NCI-H2107 (cell line): ENCODE measurements around the gene SLC16A10.
"Not testable (repeated sequence)": the region's sequence is repeated elsewhere in the genome, so short reads cannot be mapped to it uniquely, and the experiment has no call there.

Experiments used
- DNase-seq: peaks from one replicate; lab custom pipeline; 2025; lab: John Stamatoyannopoulos, UW

Gene SLC16A10

DNA sequence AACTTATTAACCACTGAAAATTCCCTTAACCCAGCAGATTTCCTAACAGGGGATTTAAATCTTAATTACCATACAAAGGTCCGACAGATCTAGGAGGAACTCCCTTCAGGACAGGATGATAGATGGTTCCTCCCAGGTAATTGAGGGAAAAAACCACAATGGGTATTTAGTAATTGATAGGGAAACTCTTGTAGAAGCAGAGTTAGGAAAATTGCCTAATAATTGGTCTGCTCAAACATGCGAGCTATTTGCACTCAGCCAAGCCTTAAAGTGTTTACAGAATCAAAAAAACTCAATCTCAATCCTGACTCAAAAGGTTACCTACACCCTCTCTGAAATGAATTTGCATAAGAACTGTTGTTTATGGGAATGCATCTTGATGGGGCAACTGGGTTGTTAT, 45.4 kb downstream of the SLC16A10 start:
- not testable (repeated sequence) for DNase-seq

DNA sequence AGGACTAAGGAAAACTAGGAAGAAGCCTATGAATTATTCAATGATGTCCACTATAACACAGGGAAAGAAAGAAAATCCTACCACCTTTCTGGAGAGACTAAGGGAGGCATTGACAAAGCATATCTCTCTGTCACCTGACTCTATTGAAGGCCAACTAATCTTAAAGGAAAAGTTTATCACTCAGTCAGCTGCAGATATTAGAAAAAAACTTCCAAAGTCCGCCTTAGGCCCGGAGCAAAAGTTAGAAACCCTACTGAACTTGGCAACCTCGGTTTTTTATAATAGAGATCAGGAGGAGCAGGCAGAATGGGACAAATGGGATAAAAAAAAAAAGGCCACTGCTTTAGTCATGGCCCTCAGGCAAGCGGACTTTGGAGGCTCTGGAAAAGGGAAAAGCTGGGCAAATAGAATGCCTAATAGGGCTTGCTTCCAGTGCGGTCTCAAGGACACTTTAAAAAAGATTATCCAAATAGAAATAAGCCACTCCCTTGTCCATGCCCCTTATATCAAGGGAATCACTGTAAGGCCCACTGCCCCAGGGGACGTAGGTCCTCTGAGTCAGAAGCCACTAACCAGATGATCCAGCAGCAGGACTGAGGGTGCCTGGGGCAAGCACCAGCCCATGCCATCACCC, 47.0 kb downstream of the SLC16A10 start:
- not testable (repeated sequence) for DNase-seq

DNA sequence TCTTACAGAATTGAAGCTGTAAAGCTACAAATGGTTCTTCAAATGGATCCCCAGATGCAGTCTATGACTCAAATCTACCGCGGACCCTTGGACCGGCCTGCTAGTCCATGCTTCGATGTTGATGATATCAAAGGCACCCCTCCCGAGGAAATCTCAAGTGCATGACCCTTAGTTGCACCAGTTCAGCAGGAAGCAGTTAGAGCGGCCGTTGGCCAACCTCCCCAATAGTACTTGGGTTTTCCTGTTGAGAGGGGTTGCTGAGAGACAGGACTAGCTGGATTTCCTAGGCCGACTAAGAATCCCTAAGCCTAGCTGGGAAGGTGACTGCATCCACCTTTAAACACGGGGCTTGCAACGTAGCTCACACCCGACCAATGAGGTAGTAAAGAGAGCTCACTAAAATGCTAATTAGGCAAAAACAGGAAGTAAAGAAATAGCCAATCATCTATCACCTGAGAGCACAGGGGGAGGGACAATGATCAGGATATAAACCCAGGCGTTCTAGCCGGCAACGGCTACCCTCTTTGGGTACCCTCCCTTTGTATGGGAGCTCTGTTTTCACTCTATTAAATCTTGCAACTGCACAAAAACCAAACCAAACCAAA, 50.3 kb downstream of the SLC16A10 start:
- not testable (repeated sequence) for DNase-seq

DNA sequence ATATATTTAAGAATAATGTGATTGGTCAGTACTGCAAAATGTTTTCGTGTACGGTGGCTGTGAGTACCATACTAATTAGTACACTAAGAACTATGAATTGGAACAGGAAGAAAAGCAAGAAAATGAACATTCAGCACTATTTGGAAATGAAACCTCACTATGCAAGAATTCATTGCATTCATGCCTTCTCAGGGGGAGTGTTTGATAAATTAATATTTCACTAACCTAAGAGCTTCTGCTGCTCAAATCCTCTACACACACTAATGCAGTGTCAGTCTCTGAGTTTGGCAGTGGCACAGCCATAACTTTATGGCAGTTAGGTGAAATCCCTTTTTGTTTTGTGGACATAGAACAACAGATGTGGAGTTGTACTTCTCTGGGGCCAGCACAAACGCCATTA, 60.1 kb downstream of the SLC16A10 start:
- DNase-seq: no peak

DNA sequence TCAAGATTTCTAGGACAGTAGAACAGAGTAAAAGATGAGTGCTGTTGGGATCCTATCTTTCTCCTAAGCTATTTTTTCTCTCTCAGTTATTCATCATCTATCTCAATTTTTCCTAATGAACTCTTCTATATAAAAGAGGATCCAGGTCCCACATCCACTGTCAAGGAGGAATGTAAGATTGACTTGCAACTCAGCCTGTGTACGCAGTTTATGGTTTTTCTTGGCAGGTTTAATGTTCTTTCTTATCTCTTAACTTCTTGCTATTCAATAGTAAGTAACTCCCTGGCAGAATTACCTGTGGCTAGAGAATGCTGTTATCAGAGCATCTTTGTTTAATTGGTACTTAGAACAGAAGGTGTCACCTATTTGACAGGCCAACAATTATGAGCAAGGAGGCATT, 60.8 kb downstream of the SLC16A10 start:
- no peak for DNase-seq

DNA sequence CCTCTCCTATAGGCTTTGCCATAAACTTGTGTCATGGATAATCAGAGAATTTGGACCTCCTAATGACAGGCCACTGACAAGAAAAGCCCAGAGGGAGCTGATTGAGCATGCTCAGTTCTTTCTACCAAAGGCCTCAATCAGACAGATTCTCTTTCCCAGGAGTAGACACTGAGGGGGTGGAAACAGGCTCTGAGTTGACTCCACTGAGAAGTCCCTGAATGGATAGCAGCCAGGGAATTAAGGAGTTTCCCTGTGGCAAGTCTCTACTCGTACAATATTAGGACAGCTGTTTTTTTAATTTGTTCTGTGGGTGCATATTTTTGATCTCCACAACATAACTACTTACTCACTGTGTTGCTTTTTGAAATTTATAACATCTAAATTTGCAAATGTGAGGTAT, 63.3 kb downstream of the SLC16A10 start:
- no peak for DNase-seq

DNA sequence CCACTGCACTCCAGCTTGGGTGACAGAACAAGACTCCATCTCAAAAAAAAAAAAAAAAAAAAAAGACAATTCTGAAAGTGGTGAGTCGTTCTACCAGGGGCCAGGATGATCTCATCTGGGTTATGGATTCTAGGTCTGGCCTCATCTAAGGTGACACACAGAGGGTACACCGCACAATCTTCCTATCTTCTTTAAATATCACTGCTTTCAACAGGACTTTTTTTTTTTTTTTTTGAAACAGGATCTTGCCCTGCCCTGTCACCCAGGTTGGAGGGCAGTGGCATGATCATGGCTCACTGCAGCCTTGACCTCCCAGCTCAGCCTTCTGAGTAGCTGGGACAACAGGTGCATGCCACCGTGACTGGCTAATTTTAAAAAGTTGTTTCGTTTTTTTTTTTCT, 67.7 kb downstream of the SLC16A10 start:
- no peak for DNase-seq

DNA sequence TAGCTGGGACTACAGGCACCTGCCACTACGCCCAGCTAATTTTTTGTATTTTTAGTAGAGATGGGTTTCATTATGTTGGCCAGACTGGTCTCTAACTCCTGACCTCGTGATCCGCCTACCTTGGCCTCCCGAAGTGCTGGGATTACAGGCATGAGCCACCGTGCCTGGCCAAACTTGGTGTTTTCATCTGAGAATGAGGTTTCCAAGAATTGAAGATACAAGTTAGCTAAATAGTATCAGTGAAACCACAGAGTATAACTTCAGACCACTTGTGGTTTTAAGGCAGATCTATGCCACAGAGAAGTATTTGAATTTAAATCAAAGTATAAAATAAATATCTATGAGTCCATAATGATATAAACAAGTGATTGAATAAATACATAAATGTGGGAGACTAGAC, 70.1 kb downstream of the SLC16A10 start:
- no peak for DNase-seq

DNA sequence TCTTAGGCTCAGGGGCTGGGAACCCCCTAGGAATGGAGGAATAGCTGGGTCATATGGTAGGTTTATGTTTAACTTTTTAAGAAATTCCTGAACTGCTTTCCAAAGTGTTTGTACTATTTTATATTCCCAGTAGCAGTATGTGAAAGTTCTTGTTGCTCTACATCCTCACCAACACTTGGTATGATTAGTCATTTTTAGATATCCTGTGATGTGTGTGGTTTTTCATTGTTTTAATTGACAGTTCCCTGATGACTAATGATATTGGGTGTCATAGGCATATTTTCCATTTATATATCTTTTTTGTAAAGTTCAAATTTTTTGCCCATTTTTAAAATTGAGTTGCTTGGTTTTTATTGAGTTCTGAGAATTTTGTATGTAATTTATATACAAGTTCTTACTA, 72.3 kb downstream of the SLC16A10 start:
- DNase-seq: no peak

DNA sequence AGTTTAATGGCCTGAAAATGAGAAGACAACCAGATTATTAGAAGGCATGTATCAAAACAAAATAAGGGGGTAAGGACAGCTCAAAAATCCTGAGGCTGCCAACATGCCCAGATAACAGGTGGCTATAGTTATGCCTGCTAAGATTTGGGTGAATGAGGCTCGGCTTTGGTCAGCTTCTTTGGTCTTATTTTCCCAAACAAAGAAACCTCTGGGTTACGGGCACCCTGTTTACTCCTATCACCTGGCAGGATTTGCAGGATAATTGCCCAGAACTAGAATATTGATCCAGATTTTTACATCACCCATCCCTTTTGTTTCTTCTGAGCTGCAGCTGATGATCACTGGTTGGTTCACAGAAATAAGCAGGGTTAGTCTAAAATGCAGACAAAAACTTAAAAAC, 74.3 kb downstream of the SLC16A10 start:
- no peak for DNase-seq

DNA sequence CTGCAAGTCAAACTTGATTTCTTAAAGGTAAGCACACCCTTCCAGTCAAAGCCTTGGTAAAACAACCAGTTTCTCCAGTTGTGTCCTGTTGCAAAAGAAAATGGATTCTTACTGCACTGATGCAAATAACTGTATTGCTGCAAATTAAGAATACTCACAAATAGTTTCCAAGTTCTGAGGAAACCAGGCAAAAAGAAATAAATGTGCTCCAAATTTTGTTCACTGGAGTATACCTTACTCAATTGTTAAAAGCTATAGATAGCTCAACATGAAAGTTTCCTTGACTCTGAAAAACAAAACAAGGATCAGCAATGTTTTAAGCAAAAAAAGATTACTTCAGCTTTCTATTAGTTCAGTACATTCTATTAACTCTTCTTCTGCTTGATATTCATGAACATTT, 75.2 kb downstream of the SLC16A10 start:
- DNase-seq: no peak

DNA sequence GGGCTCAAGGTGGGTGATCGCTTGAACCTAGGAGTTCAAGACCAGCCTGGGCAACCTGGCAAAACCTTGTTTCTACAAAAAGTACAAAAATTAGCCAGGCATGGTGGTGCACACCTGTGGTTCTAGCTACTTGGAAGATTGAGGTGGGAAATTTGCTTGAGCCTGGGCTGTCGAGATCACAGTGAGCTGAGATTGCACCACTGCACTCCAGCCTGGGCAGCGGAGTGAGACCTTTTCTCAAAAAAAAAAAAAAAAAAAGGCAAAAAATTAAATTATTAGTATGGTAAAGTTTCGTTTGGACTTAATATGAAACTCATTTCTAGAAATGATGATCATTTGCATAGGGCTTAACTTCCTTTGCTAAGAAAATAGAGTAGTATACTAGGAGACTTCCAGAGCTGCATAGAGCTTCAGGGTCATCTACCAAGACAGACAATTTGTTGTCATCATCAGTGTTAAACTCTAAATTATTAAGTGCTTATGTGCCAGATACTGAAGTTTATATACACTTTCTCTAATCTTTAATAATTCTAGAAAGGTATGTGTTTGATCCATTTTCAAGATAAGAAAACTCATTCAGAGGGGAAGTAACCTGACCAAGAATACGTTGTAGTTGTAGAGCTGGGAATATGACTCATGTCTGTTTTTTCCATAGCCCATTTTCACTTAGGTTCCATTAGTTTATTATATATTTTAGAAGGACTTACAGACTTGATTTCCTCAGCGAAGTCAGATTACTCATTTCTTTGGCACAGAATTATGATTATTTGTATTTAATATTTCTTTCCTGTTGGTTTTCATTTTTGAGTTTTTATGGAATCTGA, 84.5 kb downstream of the SLC16A10 start:
- no peak for DNase-seq

DNA sequence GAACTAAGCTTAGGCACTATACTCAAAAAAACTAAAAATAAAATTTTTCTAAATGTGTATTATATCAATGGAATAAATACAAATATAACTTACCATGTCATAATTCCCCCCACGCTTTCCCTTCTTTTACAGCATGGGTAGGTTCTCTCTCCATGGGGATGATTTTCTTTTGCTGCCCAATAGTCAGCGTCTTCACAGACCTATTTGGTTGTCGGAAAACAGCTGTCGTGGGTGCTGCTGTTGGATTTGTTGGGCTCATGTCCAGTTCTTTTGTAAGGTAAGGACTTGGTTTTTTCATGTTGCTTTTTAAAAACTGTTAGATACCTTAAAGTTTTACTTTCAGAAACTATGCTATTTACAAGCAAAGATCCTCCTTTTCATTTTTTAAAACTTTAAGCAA, 85.3 kb downstream of the SLC16A10 start:
- DNase-seq: no peak

DNA sequence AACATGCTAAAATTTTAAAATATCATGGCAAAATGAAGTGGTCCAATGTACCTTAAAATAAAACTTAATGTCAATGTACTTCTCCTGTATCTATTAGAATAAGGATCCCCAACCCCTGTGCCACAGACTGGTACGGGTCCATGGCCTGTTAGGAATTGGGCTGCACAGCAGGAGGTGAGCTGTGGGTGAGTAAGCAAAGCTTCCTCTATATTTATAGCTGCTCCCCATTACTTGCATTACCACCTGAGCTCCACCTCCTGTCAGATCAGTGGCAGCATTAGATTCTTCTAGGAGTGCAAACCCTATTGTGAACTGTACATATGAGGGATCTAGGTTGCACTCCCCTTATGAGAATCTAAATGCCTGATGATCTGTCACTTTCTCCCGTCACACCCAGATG, 86.0 kb downstream of the SLC16A10 start:
- no peak for DNase-seq

DNA sequence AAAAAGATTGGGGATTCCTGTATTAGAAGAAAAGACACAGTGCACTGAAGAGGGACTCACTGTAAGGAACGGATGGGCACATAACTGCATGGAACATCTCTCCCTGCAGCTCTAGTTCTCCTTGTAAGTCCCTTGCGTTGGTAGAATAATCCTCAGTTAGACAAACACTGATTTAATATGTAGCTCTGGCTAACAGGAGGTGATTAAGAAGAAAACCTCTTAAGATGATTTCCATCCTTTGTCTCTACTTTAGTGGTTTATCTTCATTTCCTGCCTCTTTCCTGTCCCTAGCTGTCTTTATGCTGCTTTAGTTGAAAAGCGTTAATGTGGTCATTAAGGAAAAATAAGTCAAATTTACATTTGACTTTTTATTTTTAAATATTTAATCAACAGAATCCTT, 86.6 kb downstream of the SLC16A10 start:
- no peak for DNase-seq

DNA sequence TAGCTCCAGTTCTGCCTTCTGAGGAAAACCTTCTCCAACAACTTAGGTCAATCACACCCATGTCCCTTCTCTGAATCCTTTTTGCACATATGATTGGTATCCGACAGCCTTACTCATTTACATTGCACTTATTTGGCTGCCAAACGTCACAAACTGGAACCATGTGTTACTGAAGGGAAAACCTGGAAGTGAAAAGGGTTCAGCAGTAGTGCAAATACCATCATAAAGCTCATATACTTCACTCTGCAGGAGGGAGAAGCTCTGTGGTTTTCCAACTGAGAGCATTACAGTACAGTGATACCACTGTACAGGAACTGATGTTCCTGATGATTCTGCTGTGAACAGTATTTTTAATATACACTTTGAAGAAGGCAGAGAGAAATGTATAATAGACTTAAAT, 87.8 kb downstream of the SLC16A10 start:
- DNase-seq: no peak

DNA sequence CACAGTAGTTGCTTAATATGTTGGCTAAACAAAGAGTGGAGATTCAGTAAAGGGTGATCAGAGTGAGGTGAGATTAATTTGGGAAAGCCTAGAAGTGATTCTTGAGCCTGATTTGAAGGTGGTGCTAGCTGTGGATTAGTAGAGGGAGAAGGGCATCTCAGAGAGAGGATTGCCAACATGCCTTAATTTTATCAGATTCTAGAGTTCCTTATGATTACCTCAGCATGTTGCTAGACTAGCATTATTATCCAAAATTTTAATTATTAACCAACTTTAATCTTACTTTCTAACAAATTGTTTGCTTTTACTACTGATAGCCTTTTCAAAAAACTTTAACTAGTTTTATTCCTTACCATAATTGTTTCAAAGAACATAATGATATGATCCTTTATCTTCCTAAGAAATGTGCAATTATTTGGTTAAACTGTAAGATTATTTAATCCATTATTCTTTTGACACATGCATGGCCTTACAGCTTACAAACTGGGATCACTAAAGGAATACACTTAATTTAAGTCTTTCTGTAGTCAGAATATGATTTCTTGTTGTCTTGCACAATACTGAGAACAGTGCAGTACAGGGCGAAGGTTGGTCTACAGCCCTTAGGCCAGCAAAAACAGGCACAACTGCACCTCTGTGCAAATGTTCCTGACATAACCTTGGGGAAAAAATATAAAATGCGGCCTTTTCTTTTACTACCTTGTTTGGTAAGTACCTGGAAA, 88.9 kb downstream of the SLC16A10 start:
- DNase-seq: no peak

DNA sequence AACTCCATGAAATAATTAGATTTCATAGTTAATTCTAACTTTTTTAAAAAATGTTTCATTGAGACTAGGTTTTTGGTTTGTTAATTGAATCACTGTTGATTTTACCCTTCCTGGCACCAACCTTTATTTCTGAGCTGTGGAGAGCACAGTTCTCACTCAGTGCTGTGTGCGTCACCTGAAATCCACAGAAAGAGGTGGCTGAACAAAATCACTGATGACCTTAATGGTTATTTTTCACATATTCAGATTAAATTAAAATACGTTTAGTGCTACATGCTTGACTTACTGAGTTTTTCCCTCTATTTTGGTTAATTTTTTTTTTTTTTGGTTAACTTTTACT, 89.4 kb downstream of the SLC16A10 start:
- DNase-seq: no peak

DNA sequence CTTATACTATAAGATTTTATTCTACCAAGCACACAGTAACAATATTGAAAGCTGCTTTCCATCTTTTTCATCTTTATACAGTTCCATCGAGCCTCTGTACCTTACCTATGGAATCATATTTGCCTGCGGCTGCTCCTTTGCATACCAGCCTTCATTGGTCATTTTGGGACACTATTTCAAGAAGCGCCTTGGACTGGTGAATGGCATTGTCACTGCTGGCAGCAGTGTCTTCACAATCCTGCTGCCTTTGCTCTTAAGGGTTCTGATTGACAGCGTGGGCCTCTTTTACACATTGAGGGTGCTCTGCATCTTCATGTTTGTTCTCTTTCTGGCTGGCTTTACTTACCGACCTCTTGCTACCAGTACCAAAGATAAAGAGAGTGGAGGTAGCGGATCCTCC, 89.8 kb downstream of the SLC16A10 start:
- no peak for DNase-seq

DNA sequence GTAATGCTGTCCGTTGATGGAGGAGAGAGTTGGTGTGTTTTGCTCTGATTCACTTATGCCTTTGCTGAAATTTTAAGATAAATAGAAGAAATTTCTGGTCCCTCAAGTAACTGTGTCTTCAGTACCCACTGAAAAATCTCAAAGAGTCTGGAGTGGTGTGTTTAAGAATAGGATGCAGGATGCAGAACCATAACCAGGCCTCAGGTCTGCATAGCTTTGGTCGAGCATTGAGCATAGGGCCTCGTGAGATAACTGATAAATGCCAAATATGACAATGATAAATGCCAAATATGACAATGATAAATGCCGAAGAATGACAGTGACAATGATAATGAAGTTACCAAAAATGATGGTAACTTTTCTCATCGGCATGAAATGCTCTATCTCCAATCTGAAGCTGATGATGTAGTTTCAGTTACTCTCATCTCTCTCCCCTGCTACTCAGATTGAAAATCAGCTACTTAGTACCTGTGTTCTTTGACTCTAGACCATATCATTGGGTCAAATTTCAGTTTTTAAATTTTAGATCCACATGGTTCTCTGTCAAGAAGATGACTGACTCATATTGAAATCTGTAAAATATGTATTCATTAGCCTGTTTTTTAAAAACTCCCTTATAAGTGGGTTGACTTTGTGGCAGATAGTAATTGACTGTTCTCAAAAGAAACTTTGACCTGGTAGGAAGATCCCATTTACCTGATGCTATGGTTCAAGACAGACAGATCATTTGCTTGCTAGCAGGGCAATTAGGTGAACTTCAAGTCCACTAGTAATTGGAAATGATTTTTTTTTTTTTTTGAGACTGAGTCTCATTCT, 96.6 kb downstream of the SLC16A10 start:
- no peak for DNase-seq

DNA sequence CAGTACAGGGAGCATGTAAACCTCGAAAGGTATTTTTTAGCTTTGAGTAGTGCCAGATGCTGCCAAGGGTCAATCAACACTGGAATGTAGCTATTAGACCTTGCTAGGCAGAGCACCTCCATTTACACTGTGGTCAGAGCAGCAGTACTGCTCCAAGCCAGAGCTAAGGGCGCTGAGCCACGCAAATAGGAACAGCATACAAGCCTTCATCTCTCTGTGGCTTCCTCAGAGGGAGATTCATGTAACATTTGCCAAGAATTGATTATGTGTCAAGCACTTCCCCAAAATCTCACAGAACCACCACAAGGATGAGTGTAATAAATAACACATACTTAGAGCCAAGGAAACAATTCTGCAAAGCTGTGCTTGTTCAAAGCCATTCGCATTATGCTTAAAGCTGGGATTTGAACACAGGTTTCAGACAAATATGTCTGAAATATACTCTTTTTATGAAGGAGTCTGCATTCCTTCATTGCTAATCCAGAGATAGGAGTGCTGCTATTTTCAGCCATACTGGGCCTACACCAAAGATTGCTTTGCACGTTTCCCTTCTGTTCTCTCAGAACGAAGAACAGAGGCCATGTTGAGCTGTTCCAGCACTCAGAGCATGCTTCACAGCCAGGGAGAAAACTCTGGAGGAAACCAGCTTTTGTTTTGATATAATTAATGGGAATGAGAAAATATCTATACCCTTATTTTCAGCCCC, 97.7 kb downstream of the SLC16A10 start:
- DNase-seq: no peak
